OCI-LY3 (cell line): ENCODE measurements around the gene PRDM16.

Experiments
- CTCF ChIP-seq: fragments of 200-600, 300-600 bp; sonication (generic); IDR thresholded peaks from 2 replicates; pipeline ENCODE4 v1.5.1; 2014; ENCODE audit warnings: antibody characterized with exemption, low read length, low read depth
- EZH2phosphoT487 ChIP-seq: fragments of 200-600 bp; shearing (Covaris generic); IDR thresholded peaks from 2 replicates; pipeline ENCODE4 v1.6.1; 2018; ENCODE audit warnings: antibody characterized with exemption, mixed run types, low read depth

DNA sequence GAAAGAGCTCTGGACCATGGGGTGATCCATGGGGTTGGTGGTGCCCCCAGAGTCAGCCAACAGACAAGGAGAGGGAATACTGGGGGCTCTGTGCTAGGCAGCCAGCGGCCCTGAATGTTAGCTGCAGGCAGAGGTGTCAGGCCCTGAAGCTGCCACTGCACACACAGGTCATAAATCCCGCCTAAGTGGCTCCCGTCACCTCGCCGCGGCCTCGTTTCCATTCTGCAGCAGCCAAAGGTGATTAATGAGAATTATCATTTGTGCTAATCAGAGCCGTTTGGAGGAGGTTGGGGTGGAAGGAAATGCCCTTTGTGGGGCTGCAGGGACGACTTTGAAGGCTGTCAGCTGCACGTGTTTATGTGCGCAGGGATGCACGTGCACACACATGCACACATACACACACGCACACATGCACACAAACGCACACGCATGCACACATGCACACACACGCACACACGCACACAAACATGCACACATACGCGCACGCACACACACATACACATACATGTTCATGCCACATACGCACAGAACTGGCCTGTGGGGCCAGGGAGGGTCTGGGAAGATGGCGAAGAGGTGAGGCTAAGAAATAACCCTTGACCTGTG lies 296.6 kb downstream of the PRDM16 start:
- TF ChIP-seq CTCF, result no peak
- no peak for TF ChIP-seq EZH2phosphoT487
